ENCODE data around the gene CCSER2.

CCSER2 gene

DNA sequence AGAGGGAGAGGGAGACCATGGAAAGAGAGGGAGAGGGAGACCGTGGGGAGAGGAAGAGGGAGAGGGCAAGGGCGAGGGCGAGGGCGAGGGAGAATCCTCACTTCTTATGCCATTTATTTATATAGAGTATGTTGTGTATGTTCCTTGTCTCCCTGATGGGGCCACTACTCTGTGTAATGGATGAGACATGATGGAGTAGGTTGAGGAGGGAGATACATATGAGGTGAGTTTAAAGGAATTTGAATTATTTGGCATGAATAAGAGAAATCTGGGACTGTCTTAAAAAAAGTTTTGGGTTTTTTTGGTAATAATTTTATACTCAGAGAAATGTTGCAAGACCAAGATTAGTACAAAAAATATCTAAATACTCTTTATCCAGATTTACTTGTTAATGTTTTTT lies 20.1 kb downstream of the CCSER2 start:
- no peak overlapping the region for H3K4me3 ChIP-seq (ENCODE audit: low read length)
- TF ChIP-seq, protein P1, sequence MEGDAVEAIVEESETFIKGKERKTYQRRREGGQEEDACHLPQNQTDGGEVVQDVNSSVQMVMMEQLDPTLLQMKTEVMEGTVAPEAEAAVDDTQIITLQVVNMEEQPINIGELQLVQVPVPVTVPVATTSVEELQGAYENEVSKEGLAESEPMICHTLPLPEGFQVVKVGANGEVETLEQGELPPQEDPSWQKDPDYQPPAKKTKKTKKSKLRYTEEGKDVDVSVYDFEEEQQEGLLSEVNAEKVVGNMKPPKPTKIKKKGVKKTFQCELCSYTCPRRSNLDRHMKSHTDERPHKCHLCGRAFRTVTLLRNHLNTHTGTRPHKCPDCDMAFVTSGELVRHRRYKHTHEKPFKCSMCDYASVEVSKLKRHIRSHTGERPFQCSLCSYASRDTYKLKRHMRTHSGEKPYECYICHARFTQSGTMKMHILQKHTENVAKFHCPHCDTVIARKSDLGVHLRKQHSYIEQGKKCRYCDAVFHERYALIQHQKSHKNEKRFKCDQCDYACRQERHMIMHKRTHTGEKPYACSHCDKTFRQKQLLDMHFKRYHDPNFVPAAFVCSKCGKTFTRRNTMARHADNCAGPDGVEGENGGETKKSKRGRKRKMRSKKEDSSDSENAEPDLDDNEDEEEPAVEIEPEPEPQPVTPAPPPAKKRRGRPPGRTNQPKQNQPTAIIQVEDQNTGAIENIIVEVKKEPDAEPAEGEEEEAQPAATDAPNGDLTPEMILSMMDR (conservative IDR thresholded peaks at IDR 0.05; ENCODE audit: low read depth, low read length) = no peak
- no peak for DNase-seq (ENCODE audit: low read depth)

DNA sequence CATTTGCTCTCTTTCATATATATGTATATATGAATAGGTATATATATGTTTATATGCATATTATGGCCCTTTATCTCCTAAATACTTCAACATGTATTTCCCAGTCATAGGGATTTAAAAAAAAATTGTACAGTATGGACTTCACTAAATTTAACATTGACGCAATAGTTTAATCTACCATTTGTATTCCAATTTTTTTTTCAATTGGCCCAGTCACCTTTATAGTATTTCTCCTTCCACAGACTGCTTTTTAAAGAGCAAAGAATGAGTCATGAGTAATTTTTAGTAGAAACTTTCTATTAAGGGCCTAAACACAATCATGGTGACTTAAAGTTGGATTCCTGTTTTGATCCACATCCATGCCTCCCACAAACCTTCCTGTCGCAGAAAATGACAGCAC lies 20.5 kb downstream of the CCSER2 start:
- H3K4me3 ChIP-seq (ENCODE audit: low read length) = no peak overlapping the region
- DNase-seq (ENCODE audit: low read depth) = no peak
- TF ChIP-seq, protein P1 (conservative IDR thresholded peaks at IDR 0.05; ENCODE audit: low read depth, low read length) = no peak

DNA sequence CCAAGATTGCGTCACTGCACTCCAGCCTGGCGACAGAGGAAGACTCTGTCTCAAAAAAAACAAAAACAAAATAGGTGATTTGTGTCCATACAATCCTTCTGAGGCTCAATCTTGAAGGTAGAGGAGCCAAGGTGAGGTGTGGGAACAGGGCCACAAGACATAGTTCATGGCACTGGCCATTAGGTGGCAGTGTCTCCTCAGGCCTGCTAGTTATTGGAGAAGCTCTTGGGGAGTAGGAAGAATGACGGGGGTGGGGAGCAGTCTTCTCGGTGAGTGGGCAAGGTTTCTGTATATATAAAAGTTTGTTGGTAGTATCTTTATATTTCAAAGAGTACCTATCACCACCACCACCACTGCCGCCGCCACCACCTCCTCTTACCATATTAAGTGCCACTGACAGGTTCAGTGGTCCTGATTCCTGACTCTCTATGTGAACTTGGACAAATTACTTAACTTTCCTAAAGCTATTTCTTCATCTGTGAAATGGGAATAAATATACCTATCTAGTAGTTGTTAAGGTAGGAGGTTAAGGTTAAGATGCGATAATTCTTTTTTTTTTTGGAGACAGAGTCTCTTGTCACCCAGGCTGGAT lies 24.0 kb downstream of the CCSER2 start:
- no peak overlapping the region for H3K4me3 ChIP-seq (ENCODE audit: low read length)
- no peak for DNase-seq (ENCODE audit: low read depth)
- TF ChIP-seq, protein P1 (conservative IDR thresholded peaks at IDR 0.05; ENCODE audit: low read depth, low read length) = peak; percentile 89

DNA sequence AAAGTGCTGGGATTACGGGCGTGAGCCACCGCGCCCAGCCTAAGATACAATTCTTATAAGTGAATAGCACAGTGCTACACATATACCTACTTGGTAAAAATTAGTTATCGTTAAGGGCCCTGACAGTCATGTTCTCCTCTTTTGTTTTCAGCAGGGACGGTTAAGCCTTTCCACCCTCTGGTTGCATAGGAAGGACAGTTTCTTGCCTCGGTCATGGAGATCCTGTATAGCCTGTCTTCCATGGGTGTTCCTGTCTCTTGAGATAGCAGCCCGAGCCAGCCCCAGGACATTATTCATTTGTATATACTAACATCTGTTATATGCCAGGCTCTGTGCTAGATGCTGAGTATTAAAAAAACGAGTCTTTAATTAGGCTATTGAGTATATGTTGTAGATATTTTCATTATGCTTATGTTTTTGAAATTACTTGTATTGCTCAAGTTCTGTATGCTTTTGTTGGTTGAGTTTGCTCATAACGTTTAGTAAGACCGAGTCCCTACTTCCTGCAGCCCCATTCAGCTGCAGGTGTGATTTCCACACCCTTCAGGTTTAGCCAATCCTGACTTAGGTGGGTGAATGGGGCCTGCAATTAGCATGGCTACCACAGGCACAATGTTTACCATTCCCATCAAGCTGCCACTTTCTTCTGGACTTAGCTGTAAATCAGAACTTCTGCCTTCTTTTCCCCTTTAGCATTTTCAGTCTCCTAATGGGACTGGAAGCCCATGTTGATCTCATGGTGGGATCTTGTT lies 24.8 kb downstream of the CCSER2 start:
- TF ChIP-seq, protein P1 (conservative IDR thresholded peaks at IDR 0.05; ENCODE audit: low read depth, low read length) = no peak
- H3K4me3 ChIP-seq (ENCODE audit: low read length) = no peak overlapping the region
- no peak for DNase-seq (ENCODE audit: low read depth)

DNA sequence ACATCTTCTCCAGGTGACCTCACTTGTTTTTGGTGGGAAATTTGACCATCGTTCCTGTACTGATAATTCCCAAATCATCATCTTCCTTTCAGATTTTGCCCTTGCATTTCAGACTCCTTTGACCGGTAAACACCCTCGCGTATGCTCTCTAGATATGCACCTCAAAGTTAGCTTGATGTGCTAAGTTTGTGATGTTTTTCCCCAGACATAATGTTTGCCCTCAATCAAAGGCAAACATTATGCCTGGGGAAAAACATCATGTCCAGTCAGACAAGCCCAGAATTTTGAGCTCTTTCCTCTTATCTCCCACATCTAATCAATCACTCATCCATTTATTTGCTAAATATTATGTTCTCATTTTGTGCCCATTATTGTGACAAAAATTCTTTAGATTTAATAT lies 26.2 kb downstream of the CCSER2 start:
- TF ChIP-seq, protein P1 (conservative IDR thresholded peaks at IDR 0.05; ENCODE audit: low read depth, low read length) = no peak
- DNase-seq (ENCODE audit: low read depth) = no peak
- H3K4me3 ChIP-seq (ENCODE audit: low read length) = no peak overlapping the region

DNA sequence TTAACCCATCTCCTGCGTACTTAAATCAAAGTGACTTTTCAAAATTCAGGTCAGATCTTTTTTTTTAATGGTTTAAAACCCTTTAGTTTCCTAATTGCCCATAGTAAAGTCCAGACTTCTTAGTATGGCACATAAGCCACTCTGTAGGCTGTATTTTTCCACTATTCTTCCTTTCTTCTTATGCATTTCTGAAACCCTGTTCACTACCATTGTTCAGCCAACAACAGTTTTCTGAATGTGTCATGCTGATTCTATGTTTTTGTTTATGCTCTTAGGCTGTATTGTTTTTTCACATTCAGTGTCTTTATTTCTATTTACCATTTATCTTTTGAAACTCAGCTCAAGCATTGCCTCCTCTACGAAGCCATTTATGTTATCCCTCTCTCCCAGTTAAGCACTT lies 26.7 kb downstream of the CCSER2 start:
- DNase-seq (ENCODE audit: low read depth) = no peak

More for the DNA sequence above, 26.7 kb downstream of the CCSER2 start:
- TF ChIP-seq, protein P1 (conservative IDR thresholded peaks at IDR 0.05; ENCODE audit: low read depth, low read length) = no peak
- no peak overlapping the region for H3K4me3 ChIP-seq (ENCODE audit: low read length)
